Measurements from ENCODE around the gene MED13L. TPM values are rescaled to one million over a fixed set of nuclear protein-coding genes. Genes with fewer than 3 reads are reported as not detected.

Gene MED13L
- total and polyA plus RNA-seq, 2 donors (not counting 3 experiments of a cell fraction or from before 2014, with no cell fraction given), result 27.4 to 93.6 TPM

DNA sequence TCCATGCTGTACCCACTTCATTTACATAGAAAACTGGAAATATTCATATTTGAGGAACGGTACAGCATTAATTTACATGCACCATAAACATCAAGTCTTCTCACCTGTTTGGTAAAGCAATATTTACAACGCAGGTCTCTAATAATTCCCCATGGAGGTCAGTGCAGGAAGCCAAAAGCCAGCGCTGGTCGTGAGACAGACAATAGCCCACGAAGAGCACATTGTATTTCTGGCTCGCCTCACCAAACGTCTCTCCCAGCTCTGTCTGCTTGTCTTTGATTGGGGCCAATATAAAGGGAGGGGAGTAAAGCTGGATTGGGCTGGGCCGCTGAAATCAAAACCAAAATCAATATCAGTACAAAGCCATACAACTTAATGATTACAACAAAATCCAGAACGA is 302.1 kb downstream of the MED13L start:
- Histone ChIP-seq H3K9me3 (replicated peaks; ENCODE audit: control insufficient read depth, insufficient read depth, low read length) (no peaks in the 10 kb centered on the region), H3K79me2 (ENCODE audit: control insufficient read depth, insufficient read depth, low read length) (no peaks in the 10 kb centered on the region), H2AFZ (ENCODE audit: low read depth, low read length) (no peak overlapping the region), H3K4me3 (replicated peaks in 1 of 3; ENCODE audit: insufficient read depth in 1 of 3, low read depth in 1 of 3, low read length in 3 of 3) (no peak overlapping the region), H3K4me2 (ENCODE audit: insufficient read depth, low read length) (no peak overlapping the region), H3K27ac (ENCODE audit: insufficient read depth, low read depth, low read length) (no peak overlapping the region), H3K9ac (replicated peaks; ENCODE audit: extremely low read depth, insufficient read depth, low read length) (no peak overlapping the region), H3K36me3 (ENCODE audit: control insufficient read depth in 2 of 2, extremely low read depth in 1 of 2, insufficient read depth in 2 of 2, low read length in 2 of 2) (peaks cover 2 to 3% of the 10 kb centered on the region in 2 experiments), H3K27me3 (ENCODE audit: control insufficient read depth in 2 of 2, insufficient read depth in 2 of 2, low read length in 2 of 2) (no peaks in the 10 kb centered on the region), H3K4me1 (ENCODE audit: control insufficient read depth, extremely low read depth, insufficient read depth, low read length) (peaks cover 20% of the 10 kb centered on the region), H4K20me1 (replicated peaks; ENCODE audit: control insufficient read depth, extremely low read depth, insufficient read depth, low read length) (no peaks in the 10 kb centered on the region), H3K9me1 (replicated peaks; ENCODE audit: control insufficient read depth, extremely low read depth, insufficient read depth, low read length) (peaks cover 4% of the 10 kb centered on the region)
- FAIRE-seq (no peak), DNase-seq (ENCODE audit: low read depth, low spot score) (no peak)
- BruUV-seq (replicated peaks), result no TSS peak
- ChIA-PET POLR2A (no interaction called here), CTCF (interaction anchor here (1.5 kb wide), 1 partner anchor 8 kb away, joined by 5 read pairs; no protein-coding TSS in a partner anchor)
- TF ChIP-seq POLR2A (IDR thresholded peaks at IDR 0.05; ENCODE audit: low read depth, low read length), result no peak
- dilution Hi-C loops (cut with MboI; ENCODE audit: extremely low pct_ligation_motif_present, low sequenced_read_pairs) (no loop called here), intact Hi-C loops (cut with micrococcal nuclease) (no loop called here)

GRCh38 chr12:115973968-115974724 is 303.3 kb downstream of the MED13L start:
- POLR2A ChIA-PET, result no interaction called here
- no peaks in the 10 kb centered on the region for H3K79me2 ChIP-seq (ENCODE audit: control insufficient read depth, insufficient read depth, low read length)
- CTCF ChIA-PET, result interaction anchor here (0.8 to 2.5 kb wide), 7 partner anchors 9 to 1994 kb away, joined by 3 to 13 read pairs (median 5); no protein-coding TSS in a partner anchor
- no peak overlapping the region for H3K9ac ChIP-seq (replicated peaks; ENCODE audit: extremely low read depth, insufficient read depth, low read length)
- H3K36me3 ChIP-seq (ENCODE audit: control insufficient read depth in 2 of 2, extremely low read depth in 1 of 2, insufficient read depth in 2 of 2, low read length in 2 of 2), result peaks cover 2 to 7% of the 10 kb centered on the region in 2 experiments
- H3K27me3 ChIP-seq (ENCODE audit: control insufficient read depth in 2 of 2, insufficient read depth in 2 of 2, low read length in 2 of 2), result no peaks in the 10 kb centered on the region
- peak; percentile 37 for FAIRE-seq
- H3K9me1 ChIP-seq (replicated peaks; ENCODE audit: control insufficient read depth, extremely low read depth, insufficient read depth, low read length), result peaks cover 4% of the 10 kb centered on the region
- H3K27ac ChIP-seq (ENCODE audit: insufficient read depth, low read depth, low read length), result peak overlapping the region; percentile 17
- H3K4me2 ChIP-seq (ENCODE audit: insufficient read depth, low read length), result peak overlapping the region; percentile 46
- no peaks in the 10 kb centered on the region for H4K20me1 ChIP-seq (replicated peaks; ENCODE audit: control insufficient read depth, extremely low read depth, insufficient read depth, low read length)
- no peaks in the 10 kb centered on the region for H3K9me3 ChIP-seq (replicated peaks; ENCODE audit: control insufficient read depth, insufficient read depth, low read length)
- DNase-seq (ENCODE audit: low read depth, low spot score), result peak; percentile 58
- H2AFZ ChIP-seq (ENCODE audit: low read depth, low read length), result no peak overlapping the region
- no peak overlapping the region for H3K4me3 ChIP-seq (replicated peaks in 1 of 3; ENCODE audit: insufficient read depth in 1 of 3, low read depth in 1 of 3, low read length in 3 of 3)
- TF ChIP-seq POLR2AphosphoS5 (IDR thresholded peaks at IDR 0.05; ENCODE audit: insufficient read depth, low read depth, low read length) (no peak), MYC (IDR thresholded peaks at IDR 0.05; ENCODE audit: low read depth, low read length) (no peak), POLR2A (IDR thresholded peaks at IDR 0.05; ENCODE audit: low read depth, low read length) (no peak), CTCF (IDR thresholded peaks at IDR 0.05; ENCODE audit: extremely low read depth in 1 of 2, insufficient read depth in 1 of 2, low read depth in 1 of 2, low read length in 2 of 2) (no peak), GATA2 (IDR thresholded peaks at IDR 0.05; ENCODE audit: insufficient read depth, insufficient read length, low read depth, low read length) (no peak), FOS (IDR thresholded peaks at IDR 0.05; ENCODE audit: borderline replicate concordance, insufficient read depth, low read length) (no peak), JUN (IDR thresholded peaks at IDR 0.05; ENCODE audit: borderline replicate concordance, insufficient read depth, insufficient read length, low read depth) (no peak), EZH2 (IDR thresholded peaks at IDR 0.05; ENCODE audit: borderline replicate concordance, low read depth, low read length, severe bottlenecking) (no peak)
- TF ChIP-seq, protein P1, sequence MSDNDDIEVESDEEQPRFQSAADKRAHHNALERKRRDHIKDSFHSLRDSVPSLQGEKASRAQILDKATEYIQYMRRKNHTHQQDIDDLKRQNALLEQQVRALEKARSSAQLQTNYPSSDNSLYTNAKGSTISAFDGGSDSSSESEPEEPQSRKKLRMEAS (IDR thresholded peaks at IDR 0.05; ENCODE audit: insufficient read depth, insufficient read length), result no peak
- H3K4me1 ChIP-seq (ENCODE audit: control insufficient read depth, extremely low read depth, insufficient read depth, low read length), result peaks cover 20% of the 10 kb centered on the region
- dilution Hi-C loops (cut with MboI; ENCODE audit: extremely low pct_ligation_motif_present, low sequenced_read_pairs) (no loop called here), intact Hi-C loops (cut with micrococcal nuclease) (no loop called here)
- no TSS peak for BruUV-seq (replicated peaks)
